ENCODE results near the gene CPTP.

CPTP gene

DNA sequence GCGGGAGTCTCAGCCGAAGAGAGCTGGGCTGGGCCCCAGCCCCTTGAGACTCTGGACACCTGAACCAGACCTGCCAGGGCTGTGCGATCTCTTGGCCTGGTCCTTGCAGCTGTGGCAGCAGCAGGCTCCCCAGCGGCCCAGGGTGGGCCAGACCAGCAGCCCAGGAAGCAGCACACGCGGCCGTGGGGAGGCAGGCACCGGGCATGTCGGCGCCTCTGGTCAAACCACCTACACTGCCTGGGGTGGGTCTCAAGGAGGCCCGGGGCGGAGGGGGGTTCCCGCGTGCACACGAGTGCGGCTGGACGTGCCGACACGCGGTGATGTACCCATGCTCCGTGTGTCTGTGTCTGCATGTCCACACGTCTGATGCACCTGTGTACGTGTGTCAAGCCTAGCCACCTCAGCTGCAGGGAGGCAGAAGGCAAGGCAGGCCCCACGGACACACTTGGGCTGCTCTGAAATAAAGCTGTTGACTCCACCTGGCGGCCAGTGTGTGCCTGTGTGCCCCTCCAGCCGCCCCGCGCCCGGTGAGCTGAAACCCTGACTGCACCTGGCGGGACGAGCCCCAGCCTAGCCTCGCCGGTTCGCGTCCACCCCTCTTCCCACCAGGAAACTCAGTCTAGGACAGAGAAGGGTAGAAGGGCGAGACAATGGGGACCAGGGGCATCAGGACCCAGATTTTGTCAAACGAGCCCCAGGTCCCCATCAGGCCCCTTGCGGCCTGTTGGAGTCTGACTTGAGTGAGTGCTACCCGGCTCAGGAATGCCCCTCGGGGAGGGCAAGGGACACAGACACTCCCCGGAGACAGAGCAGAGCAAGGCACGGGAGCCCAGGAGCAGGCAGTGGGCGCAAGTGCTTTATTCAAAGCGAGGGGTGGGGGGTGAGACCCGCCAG lies 32.8 kb upstream of the CPTP start:
- no peak overlapping the region for H3K27ac ChIP-seq
- DNase-seq (ENCODE audit: low read depth, low spot score): peak; percentile 26

DNA sequence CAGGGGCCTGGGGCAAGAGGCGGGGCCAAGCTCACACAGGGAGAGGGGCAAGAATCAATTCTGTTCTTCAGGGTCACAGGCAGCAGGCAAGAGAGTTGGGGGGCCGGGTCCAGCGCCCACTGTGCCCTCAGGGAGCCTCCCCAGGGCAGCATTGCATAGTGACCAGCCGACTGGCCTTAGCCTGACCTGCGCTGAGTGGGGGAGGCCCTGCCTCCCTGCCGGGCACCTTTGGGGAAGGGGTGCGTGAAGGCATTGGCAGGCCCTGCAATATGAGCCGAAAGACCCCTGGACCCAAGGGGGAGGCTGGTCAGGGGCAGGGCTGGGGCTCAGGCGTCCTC lies 32.2 kb upstream of the CPTP start:
- DNase-seq (ENCODE audit: low read depth, low spot score): no peak
- H3K27ac ChIP-seq: no peak overlapping the region

DNA sequence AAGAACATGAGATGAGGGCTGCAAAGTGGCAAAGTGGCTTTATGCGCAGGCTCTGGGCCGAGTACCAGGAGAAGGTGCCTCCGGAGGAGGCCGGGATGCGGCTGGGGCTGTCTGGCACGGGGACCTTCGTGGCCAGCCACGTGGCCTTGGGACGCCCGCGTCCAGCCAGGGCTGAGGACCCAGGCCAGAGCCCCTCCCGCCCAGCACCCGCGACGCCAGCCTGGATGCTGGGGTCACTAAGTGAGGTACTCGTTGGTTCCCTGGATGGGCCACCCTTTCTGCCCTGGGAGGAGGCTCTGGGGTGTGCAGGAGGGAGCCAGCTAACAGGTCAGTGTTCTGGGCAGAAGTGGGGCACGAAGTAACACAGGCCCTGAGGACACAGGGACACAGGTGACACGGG lies 31.8 kb upstream of the CPTP start:
- no peak for DNase-seq (ENCODE audit: low read depth, low spot score)
- no peak overlapping the region for H3K27ac ChIP-seq

DNA sequence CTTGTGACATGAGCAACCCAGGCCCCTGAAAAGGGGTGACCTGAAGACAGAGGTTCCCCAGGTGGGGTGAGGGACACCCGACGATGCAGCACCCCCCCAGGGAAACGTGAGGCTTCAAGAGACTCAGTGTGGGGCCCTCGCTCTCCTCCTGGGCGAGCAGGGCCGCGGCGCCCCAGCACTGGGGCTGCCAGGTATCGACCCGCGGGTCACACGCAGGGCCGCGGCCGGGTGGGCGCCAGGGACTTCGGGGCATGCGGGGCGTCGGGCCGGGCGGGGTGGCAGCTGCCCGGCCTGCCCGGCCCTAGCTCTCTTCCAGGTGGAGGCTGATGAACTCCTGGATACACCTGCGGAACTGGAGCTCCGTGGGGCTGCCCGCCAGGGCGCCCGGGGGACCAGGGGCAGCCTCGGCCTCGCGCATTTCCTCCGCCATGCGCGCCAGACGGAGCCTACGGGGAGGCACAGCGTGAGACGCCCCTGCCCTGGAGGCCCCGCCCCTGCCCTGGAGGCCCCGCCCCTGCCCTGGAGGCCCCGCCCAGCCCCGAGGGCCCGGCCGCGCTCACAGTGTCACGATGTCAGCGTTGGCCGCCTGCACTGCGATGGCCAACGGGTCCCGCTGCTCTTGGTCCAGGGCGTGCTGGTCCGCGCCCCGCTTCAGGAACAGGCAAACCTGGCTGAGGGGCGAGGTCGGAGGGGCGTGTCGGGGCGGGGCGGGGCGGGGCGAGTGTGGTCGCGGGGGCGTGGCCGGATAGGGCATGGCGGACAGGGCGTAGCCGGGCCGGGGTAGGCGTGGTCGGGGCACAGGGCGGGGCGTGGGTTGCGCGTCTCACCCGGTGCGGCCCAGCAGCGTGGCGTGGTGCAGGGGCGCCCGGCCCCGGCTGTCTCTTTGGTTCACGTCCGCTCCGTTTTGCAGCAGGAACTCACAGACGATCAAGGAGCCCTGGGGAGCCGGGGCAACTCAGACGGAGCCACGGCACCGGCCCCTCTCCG lies 31.0 kb upstream of the CPTP start:
- DNase-seq (ENCODE audit: low read depth, low spot score): no peak
- H3K27ac ChIP-seq: no peak overlapping the region

DNA sequence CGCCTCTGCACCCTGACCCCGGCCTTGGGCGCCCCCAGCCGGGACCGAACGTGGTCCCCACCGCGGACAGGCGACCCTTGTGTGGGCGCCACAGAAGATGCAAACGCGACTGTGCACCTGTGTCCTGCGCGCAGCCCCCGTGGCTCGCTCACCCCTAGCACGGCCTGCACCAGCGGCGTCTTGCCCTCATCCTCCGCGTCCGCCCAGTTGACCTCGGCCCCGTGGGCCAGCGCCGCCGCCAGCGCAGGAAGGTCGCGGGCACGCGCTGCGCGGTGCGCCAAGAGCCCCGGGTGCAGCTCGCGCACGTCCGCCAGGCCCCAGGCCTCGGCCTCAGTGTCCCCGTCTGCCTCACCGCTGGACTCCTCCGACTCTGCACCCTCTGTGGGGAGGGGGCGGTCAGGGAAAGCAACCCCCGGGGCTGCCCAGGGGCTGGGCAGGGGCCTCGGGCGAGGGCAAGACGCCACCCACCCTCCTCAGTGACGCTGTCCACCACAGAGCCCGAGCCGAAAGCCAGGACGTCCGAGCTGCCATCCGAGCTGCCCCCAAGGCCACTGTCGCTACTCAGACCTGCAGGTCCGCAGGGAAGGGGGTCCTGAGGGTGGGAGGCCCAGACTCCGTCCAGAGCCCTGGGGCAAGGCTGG lies 30.2 kb upstream of the CPTP start:
- DNase-seq (ENCODE audit: low read depth, low spot score): no peak
- no peak overlapping the region for H3K27ac ChIP-seq

DNA sequence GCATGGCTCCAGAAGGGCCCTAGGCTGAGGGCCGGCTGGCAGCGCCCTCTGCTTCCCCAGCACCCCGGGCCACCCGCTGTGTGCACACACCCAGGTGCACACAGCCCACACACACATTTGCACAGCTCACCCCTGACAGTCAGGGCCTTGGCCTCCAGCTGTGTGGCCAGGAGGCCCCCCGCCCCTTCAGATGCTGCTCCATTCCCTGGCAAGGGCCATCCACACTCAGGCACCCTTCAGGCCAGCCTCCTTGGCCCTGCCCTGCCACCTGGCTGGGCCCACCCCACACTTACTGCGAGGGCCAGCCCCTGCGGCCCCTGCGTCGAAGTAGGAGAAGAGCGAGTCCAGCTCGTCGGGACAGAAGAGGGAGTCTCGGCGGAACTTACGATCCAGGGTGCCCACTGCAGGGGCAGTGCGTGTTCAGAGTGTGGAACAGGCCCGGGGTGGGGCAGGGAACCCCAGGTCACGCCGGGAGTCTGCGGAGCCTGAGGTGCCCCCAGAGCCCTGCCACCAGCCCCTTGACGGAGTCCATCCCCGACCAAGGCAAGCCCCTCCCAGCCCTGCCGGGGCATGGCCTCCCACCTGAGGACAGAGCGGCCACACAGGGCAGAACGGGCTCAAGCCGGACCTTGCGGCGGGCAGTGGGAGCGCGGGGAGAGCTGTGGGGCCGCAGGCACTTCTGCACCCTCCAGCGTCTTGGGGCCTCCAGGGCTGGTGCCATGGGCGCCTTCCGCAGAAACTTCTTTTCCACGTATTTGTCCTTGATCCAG lies 29.3 kb upstream of the CPTP start:
- no peak overlapping the region for H3K27ac ChIP-seq
- no peak for DNase-seq (ENCODE audit: low read depth, low spot score)

DNA sequence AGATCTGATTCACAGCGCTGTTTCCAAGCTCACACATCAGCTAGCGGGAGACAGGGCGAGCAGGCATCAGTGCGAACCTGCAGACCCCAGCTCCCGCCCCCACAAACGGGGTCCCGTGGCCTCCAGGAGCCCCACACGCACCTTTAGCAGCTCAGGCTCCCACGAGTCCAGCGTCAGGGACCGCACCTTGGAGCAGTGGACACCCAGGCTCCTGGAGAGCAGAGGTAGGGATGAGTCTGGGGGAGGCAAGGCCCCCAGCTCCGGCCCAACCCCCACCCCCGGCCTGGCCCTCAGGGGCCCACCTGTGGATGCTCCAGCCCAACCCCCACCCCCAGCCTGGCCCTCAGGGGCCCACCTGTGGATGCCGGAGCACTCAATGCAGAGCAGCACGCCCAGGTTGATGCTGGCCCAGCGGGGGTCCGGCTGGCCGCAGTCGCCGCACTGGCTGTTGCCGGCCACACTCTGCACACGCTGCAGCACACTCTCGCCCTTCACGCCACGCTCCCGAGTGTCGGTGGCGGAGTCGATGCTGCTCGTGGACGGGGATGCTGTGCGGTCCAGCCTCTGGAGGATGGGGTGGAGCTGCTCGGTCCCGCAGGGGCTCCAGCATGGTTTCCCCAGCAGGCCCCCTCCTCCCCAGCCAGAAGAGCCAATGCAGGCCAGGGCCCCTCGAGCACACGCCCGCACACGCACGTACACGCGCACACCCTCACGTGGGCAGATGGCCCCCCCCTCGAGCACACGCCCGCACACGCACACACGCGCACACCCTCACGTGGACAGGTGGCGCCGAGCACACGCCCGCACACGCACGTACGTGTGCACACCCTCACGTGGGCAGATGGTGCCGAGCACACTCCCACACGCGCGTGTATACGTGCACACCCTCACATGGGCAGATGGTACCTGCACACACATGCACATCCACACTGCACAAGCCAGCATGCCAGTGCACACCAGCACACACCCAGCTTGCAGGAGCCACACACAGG lies 28.2 kb upstream of the CPTP start:
- H3K27ac ChIP-seq: no peak overlapping the region
- DNase-seq (ENCODE audit: low read depth, low spot score): no peak

DNA sequence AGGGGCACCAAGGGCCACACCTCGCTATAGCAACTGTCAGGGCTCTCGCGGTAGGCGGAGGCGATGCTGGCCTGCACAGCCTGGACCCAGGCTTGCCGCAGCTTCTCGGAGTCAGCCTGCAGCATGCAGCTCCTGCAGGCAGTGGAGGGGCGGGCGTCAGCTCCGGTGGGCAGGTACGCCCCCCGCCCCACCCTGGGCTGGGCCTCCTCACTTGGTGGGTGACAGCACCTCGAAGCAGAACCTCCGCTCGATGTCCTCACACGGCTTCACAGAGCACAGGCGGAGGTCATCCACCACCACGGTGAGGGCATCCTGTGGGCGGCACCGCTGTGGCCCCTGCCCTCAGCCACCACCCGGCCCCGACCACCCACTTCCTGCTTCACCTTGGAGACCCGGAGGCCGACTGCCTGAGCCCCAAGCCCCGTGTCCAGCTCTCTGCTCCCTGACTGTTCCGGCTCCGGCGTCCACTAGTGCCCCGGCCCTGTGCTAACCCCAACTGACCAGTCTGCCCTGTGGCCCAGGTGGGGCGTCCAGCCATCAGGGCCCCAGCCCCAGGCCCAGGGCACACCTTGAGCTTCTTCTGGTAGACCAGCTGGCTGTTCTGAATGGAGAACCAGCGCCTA lies 26.7 kb upstream of the CPTP start:
- DNase-seq (ENCODE audit: low read depth, low spot score): no peak
- no peak overlapping the region for H3K27ac ChIP-seq

DNA sequence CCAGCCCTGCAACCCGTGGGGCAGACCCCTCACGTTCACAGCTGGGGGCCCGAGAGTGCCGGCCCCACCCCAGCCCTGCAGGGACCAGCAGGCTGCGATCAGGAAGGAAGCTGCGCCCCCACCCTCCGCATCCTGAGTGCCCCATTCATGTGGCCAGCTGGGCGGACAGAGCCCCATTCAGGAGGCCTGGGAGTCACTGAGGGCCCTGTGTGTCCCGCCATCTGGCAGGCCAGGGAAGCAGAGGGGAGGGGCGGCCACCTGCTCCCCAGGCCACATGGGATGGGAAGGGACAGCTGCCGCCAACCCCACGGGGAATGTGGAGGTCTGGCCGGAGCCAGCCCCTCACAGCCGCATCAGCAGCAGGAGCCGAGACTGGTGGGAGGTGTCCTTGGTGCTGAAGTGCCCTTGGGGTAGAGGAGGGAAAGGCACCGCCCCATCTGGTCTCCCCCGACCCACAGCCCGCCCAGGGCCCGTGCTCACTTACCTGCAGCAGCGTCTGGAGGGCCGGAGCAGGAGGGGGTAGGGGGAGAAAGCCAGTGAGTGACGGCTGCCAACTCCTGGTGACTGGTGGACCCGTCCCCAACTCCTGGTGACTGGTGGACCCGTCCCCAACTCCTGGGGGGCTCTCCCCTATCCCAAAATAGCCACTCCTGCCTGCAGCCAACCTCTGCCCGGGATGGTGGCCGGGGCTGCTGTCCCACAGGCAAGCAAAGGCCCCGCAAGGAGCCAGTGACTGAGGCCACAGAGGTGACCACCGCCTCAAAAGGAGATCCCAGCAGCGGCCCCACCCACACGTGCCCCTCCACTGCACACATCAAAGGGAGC lies 25.5 kb upstream of the CPTP start:
- no peak for DNase-seq (ENCODE audit: low read depth, low spot score)
- no peak overlapping the region for H3K27ac ChIP-seq

DNA sequence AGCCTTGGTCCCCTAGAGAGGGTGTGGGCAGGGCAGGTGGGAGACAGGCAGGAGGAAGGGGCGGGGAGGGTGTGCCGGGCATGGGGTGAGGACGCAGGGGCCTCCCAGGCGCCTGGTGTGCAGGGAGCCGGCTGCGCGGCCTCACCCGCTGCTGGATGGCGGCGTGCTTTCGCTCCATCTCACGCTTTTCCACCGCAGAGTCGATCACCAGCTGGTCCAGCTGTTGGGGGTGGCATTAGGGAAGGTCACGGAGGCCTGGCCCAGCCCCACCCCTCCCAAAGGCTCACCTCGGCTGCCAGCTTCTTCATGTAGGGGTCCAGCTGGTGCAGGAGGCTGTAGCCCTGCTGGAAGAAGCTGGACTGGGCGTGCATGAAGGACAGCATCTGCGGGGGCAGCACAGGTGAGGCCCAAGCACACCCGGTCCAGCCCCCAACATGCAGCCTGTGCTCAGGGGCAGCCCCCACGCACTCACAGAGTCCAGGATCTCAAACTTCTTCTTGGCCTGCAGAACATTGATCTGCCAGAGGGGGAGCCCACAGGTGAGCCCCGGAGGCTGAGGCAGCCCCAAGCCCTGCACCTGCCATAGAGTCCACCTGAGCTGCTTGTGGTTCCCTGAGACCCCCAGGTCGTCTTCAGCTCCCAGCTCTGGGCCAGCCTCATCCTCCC lies 24.8 kb upstream of the CPTP start:
- H3K27ac ChIP-seq: no peak overlapping the region
- DNase-seq (ENCODE audit: low read depth, low spot score): no peak

DNA sequence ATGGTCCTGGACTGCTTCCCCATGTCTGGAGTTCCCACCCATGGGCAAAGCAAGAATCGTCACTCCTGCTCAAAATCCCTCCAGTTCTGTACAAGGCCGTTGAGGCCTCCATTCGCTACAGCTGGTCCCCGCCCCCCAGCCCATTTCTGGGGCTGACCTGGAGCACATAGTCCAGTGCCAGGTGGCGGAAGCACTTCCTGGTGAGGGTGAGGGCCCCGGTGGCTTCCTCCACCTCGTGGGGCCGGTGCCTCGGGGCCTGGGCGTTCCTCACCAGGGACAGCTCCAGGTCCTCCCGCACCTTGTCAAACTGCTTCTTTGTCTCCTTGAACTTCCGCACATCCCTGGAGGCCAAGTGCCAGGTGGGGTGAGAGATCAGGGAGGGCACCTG lies 24.3 kb upstream of the CPTP start:
- DNase-seq (ENCODE audit: low read depth, low spot score): no peak
- H3K27ac ChIP-seq: no peak overlapping the region

DNA sequence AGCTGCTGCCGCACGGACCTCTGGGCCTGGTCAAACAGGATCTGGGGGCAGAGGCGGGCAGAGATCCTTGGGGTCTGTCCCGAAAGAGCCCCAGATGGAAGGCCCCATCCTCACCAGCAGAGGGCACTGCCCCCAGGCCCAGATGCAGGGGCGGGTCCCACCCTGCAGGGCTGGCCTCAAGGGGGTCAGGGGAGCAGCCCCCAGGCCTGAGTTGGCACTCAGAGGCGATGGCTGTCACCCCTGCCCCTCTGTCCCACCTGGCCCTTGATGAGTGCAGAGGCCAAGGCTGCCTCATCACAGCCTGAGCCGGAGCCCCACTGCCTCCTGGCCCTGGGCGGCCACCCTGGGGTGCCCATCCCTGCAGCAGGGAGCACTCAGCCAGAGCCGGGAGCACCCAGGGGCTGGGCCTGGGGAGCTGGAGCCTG lies 22.6 kb upstream of the CPTP start:
- no peak for DNase-seq (ENCODE audit: low read depth, low spot score)
- H3K27ac ChIP-seq: no peak overlapping the region

DNA sequence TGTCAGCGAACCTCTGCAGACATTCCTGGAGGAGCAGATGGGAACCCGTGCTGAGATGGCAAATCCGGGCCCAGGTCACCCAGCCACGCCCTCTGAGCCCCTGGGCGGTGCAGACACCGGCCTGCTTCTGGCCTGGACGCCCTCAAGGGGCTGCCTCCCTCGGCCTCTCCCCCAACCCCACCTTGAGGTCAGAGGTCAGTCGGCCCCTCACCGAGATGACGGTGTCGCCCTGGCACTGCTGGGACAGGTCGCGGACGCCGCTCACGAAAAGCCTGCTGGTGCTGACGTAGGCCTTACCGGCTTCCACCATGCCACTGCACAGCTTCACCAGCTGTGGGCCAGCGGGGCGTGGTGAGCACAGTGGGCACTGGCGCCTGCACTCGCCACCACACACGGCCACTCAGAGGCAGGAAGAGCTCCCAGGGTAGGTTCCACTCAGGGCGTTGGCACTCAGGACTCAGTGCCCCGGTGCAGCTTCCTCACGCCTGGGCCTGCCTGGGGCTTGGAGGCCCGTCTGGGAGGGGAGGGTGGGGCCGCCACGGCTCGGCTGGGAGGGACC lies 21.6 kb upstream of the CPTP start:
- H3K27ac ChIP-seq: no peak overlapping the region
- DNase-seq (ENCODE audit: low read depth, low spot score): no peak

DNA sequence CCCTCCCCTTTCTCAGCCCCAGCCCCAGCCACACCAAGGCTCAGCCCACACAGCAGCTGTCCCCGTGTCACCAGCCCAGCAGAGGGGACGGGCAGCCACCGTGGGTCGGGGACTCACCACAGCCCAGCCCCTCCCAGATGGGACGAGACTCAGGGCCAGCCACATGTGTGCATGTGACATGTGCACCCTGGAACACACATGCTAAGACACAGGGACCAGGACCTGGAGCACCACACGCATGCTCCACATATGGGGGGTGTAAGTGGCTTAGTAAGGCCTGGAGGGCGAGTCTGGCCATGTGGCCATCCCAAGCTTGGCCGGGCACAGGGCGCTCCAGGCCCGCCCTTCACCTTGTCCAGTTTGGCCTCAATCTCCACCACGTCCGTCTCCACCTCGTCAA lies 20.9 kb upstream of the CPTP start:
- H3K27ac ChIP-seq: no peak overlapping the region
- DNase-seq (ENCODE audit: low read depth, low spot score): no peak

DNA sequence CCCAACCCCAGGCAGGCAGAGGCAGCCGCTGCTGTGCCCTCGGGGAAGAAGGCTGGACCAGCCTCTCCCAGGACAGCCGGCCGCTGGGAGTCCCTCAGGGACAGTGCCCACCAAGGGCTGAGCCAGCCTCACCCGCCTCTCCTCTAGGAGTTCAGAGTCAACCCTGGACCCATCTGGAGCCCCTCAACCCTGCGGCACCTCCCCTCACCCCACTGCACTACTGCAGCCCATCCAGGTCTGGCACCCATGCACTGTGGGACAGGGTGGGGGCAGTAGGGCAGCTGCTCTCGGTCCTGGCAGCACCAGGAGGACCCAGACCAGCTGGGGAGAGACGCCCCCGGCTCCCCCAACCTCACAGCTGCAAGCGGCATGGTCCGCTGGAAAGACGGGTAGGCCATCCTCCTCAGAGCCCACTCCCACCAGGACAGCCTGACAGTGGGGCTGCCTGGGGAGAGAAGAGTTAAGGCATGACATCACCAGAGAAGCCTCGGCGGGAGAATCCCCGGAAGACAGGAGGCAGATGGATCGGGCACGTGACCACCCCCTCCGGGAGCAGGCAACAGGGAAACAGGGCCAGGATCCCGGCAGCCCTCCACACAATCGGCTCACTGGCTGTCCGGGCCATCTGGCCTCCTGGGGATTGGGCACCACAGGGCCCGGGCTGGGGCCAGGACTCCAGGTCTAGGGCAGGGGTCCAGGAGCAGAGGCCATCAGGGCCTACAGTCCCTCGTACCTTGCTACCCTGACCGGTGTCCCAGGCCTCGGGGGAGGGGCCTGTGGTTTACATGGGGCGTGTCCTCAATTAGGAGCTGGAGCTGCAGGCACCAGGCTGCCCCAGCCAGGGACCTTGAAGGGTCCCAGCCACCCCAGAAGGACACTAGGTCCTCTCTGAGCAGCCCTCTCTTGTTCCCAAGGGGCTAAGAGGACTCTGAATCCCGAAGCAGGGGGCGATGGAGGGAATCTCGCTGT lies 20.0 kb upstream of the CPTP start:
- peak overlapping the region; percentile 63 for H3K27ac ChIP-seq
- DNase-seq (ENCODE audit: low read depth, low spot score): no peak

Data from epithelial cell of prostate (primary cell).